HG03025 (cell line): ENCODE measurements around the gene GSTO2.

Experiments
- ATAC-seq: cut with Tn5 transposase; IDR thresholded peaks from one replicate; pipeline ENCODE4 v1.9.1; 2021; ENCODE audit warnings: mild to moderate bottlenecking, moderate library complexity; ENCODE audit not compliant: unreplicated experiment, low FRiP score

Gene GSTO2

DNA sequence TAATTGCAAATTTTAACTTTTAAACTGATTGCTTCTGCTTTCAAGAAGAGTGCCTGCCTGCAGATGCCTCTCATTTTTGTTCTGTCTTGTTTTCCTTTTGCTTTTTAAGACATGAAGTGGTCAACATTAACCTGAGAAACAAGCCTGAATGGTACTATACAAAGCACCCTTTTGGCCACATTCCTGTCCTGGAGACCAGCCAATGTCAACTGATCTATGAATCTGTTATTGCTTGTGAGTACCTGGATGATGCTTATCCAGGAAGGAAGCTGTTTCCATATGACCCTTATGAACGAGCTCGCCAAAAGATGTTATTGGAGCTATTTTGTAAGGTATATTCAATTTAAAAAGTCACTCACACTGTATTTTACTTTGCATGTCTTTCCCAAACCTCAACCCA lies 8.8 kb downstream of the GSTO2 start:
- no peak for ATAC-seq

DNA sequence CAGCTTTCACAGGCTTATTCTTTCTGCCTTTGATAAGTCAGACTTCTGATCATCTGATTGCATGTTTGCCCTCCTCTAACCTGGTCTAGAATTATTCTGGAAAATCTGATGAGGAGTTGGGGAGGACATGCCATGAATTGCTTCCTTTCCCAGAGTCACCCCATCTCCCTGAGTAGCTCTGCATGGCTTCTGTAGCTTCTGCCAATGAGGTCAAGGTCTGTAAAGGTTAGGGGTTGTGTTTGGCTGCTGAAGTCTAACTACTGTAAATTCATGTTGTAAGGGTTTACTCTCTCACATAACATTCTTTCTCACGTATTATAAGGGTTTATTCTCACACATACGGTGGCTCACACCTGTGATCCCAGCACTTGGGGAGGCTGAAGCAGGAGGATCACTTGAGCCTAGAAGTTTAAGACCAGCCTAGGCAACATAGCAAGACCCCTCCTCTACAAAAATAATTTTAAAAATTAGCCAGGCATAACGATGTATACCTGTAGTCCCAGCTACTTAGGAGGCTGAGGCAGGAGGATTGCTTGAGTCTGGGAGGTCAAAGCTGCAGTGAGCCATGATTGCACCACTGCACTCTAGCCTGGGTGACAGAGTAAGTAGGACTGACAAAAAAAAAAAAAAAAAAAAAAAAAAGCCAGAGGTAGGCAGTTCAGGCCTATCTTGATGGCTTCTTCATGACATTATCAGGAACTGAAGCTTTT lies 10.7 kb downstream of the GSTO2 start:
- no peak for ATAC-seq

DNA sequence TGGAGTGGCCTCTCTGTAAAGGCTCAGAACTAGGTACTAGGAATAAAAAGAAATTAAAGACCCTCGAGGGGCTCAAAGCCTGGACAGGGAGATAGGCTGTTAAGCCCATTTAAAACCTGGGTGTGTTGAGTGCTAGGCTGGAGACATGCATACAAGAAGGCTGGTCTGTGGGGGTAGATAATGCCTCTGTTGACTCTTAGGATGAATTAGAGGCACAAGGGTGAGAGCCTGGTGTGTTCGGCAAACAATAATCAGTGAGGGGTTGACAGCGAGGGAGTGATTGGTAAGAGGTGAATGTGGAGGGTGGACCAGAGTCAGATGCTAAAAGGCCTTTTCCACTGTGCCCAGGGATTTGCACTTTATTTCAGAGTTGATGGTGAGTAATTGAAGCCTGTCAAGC lies 12.7 kb downstream of the GSTO2 start:
- no peak for ATAC-seq

DNA sequence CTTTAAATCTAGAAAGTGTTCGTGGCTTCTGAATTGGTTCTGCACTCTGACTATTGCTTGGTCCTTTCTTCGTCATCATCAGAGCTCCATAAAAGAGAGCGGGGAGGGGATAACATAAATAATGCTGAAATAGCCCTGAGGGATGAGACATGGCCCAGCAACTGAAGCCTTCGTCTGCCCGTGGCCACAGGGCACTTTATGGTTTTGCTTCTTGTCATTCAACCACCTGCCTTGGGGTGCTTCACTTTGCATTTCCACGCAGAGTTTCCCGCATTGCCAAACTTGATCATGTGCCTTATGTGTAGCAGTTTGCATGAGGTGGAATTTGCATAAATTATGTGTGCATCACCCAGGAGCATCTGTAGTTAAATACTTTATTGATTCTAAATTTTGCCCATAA lies 15.9 kb downstream of the GSTO2 start:
- no peak for ATAC-seq

DNA sequence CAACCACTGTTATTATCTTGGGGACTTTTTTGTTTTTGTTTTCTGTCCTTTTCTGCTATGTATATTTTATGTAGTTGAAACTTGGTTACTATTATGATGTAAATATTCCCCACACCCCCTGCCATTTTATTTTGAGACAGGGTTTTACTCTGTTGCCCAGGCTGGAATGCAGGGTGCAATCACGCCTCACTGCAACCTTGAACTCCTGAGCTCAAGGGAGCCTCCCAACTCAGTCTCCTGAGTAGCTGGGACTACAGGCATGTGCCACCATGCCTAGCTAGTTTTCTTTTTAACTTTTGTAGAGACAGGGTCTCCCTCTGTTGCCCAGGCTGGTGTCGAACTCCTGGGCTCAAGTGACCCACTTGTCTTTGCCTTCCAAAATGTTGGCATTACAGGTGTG lies 18.0 kb downstream of the GSTO2 start:
- ATAC-seq = no peak

DNA sequence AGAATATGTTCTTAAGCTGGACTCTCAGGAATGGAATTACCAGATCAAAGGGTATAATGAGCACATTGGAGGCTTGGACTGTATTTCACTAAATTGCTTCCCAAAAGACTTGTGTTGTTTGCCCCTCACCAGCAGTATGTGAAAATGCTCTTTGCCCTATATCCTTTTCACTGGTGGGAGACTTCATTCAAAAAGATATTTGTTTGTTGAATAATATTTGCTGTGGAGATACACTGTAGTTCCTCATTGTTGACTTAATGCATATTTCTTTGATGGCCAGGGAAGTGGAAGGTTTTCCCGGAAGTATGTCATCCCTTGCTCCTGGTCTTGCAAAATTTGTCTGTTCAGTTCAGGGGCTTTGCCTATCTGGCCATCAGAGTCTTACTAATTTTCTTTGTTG lies 19.4 kb downstream of the GSTO2 start:
- no peak for ATAC-seq

DNA sequence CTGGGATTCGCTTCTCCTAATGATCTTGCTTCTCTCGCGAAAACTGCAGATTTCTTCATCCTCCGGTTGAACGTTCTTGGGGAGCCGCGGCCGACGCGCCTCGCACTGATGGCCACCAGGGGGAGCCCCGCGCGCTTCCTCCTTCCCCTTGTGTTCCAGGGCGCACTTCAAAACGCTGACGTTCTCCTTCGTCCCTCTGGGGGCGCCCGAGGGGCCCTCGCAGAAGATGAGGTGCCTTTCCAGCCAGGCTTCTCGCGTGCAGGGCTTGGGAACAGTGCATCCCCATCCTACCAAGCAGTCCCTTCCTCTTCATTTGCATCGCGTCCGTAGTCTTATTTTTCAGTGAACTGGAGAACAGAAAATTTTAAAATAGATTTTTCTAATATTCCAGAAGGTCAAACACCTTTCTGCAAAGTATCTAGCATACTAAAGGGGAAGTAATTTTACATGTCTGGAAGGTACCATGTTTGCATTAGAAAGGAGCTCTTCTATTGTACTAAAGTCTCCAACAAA lies 22.5 kb downstream of the GSTO2 start:
- peak; percentile 97 for ATAC-seq

DNA sequence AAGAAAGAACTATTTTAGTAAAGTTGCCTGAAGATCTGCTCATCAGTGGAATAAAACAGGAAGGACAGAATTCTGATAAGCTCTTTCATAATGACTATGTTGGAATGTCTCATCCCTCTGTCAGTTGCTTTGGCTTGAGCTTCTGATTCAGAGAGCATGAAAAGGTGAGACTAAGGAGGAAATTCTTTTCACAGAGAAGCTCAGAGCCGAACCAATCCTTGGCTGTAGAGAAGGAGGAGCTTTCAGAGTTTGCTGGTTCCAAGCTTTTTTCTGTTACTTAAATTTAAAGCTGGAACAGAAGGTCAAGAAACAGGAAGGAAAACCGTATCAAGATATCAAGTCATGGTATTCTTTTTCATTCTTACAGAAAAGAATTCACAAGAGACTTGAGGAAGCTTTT lies 24.0 kb downstream of the GSTO2 start:
- no peak for ATAC-seq

DNA sequence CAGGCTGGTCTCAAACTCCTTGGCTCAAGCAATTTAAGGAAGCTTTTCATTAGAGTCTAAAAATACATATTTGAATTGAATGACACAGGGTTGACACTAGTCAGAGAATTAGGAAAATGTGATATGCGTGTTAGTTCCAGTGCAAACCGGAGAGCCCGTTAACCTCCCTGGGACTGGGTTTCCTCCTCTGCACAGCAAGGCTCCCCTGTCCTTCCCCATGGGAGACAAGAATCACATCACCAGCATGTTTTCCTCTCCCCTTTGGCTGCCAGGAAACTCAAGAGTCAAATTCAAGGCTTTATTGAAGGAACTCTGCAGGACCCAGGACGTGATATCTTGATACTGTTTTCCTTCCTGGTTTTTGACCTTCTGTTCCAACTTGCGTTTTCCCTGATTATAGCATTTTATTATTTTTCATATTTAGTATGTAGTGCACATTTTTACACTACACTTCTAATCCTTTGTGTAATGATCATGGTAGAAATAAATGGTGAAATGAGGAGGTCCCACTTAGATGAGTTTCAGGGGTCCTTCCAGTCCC lies 24.9 kb downstream of the GSTO2 start:
- ATAC-seq = no peak

DNA sequence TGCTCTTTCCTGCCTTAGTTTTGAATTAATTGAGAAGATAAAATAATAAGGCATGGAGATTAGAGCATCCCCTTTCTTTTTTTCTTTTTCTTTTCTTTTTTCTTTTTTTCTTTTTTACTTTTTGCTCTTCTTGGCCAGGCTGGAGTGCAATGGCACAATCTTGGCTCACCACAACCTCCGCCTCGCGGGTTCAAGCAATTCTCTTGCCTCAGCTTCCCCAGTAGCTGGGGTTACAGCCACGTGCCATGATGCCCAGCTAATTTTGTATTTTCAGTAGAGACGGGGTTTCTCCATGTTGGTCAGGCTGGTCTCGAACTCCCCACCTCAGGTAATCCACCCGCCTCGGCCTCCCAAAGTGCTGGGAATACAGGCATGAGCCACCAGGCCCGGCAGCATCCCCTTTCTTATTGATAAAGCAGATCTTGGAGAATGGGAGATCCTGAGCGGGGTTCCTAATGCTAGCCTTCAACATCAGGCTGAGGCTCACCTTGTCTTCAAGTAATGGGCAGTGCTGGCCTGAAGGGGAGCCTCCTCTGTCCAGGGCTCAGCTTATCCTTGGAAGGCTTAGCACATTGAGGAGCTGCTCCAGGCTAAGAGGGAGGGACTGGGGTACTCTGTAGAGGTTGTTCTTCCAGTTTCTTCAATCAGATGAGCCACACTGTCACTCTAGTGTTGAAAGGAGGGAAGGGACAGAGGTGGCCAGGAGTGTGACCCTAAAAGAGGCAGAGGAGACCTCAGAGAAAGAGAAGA lies 27.9 kb downstream of the GSTO2 start:
- no peak for ATAC-seq

DNA sequence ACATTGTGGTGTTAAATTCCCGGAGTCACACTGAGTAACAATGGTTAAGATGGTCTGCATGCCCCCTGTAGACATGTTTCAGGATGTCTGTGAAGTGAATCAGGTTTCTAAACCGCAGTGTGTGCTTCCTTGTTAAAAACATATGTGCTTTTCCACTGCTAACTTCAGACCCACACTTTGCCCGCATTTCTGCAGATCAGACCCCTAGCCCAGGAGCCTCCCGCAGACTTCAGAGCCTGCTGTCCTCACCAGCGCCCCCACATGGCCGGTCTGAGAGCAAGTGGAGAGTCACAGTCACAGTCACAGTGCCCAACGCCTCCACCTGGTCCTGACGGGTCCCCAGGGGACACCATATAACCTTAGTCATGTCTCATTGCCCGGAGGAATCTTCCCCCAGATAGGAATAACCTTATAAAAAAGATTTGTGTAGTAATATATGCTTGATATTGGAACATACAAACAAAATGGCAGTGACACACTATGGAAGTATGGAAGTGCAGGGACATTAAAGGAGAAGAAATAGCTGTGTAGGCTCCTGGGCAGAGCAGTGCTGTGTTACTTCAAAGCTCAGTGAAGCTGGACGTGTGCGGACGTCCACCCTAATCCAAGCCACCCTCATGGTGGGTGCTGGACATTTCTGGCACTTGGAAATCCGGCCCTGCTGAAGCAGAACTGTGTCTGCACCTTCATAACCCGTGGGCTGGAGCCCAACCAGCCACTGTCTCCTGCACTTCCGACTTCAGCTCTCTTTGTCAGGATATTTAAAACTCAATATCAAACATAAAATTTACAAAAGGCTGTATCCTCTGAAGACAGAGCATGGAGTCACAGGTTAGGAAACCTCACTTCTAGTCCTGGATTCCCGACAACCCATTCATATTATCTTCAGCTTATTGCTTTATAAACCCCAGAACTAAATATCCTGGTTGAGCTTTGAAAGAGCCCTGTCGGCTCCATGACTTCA lies 29.0 kb downstream of the GSTO2 start:
- no peak for ATAC-seq

DNA sequence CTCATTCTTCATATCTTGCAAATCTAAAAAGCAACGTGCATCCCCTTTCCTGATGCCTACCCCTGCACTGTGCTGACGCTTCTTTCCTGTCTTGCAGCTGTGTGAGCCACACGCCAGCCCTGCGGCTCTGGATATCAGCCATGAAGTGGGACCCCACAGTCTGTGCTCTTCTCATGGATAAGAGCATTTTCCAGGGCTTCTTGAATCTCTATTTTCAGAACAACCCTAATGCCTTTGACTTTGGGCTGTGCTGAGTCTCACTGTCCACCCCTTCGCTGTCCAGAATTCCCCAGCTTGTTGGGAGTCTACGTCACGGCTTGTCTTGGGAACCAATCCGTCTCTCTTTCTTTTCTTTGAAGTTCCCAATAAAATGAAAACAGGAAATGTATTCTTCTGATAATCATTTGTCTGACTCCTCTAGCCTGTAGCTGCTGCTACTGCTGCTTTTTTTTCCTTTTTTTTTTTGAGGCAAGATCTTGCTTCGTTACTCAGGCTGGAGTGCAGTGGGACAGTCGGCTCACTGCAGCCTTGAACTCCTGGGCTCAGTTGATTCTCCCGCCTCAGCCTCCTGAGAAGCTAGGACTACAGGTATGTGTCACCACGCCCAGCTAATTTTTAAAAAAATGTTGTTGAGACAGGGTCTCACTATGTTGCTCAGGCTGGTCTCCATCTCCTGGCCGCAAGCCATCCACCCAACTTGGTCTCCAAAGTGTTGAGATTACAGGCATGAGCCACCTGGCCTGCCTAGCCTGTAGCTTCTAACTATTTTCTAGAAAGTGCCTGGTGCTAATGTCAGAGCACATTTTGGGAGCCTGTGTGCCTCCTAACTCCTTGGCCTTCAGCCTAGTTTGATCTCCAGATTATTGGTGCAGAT lies 30.3 kb downstream of the GSTO2 start:
- ATAC-seq = no peak

DNA sequence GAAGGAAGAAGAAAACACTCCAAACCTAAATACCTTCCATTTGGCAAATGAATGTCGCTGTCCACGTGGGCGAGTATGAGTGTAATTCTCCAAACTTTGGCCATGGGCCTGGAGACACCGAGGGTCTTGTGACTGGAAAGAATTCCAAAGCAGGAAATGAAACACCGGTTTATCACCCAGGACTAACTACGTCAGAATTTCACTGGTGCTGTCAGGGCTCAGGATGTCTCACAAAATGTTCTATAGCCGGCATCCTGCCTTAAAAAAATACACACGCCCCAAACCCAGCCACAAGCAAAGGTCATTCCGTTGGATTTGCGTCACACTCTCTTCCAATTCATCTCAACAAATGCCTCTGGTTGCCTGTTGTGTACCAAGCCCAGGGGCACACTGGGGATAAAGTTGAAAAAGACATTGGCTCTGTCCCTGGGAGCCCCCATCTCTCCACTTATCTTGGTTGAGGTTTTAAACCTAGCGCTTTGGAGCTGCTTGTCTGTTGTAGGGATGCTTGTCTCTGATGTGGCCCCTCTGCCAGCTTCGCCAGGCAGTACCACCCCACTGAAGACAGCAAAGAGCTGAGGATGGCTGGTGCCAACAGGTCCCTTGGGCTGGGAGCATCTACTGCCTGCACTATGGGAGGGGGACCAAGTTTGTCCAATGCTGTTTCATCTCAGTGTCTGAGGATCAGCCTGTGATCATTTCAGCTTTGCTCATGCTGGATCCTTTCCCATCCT lies 31.2 kb downstream of the GSTO2 start:
- no peak for ATAC-seq

DNA sequence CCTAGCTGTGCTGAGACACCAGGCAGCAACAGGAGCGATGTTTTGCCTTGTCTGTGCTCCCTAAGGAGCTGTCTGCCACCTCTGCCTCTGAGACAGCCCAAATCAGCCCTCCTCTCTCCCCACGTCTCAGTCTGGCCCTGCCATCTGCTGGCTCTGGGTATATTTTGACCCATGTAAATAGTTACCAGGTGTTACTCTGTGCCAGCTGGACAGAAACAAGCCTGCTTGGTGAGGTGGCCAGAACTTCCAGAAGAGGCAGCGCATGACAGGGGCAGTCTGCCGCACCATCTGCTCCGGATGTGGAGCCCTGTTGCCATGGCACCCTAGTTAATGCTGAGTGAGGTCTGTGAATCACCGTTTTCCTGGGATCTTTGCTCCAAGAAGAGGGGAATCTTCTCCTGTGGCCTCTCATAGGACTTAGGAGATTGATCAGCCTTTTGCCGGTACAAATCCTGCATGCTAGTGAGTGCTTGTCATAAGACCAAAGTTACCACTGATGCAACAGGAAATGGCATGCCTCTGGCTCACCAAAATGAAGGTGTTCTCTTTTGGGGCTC lies 31.8 kb downstream of the GSTO2 start:
- no peak for ATAC-seq

DNA sequence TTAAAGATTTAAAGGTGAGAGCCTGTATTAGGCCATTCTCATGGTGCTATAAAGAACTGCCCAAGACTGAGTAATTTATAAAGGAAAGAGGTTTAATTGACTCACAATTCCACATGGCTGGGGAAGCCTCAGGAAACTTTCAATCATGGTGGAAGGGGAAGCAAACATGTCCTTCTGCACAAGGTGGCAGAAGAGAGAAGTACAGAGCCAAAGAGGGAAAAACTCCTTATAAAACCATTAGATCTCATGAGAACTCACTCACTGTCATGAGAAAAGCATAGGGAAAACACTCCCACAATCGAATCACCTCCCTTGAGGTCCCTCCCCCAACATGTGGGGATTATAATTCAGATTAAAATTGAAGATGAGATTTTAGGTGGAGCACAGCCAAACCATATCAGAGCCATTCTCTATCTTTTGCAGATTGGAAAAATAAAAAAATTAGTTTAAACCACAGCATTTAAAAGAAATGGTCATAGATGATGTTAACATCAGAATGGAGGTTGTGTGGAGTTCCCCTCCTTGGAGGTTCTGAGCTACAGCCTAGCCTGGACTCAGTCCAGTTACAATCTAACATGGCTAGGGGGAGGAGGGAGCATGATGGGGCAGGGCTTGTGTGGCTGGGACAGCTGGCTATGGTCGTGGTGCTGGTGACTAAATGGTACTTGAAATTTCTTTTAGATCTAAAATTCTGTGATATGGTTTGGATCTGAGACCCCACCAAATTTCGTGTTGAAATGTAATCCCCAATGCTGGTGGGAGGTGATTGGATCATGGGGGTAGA lies 33.1 kb downstream of the GSTO2 start:
- no peak for ATAC-seq

DNA sequence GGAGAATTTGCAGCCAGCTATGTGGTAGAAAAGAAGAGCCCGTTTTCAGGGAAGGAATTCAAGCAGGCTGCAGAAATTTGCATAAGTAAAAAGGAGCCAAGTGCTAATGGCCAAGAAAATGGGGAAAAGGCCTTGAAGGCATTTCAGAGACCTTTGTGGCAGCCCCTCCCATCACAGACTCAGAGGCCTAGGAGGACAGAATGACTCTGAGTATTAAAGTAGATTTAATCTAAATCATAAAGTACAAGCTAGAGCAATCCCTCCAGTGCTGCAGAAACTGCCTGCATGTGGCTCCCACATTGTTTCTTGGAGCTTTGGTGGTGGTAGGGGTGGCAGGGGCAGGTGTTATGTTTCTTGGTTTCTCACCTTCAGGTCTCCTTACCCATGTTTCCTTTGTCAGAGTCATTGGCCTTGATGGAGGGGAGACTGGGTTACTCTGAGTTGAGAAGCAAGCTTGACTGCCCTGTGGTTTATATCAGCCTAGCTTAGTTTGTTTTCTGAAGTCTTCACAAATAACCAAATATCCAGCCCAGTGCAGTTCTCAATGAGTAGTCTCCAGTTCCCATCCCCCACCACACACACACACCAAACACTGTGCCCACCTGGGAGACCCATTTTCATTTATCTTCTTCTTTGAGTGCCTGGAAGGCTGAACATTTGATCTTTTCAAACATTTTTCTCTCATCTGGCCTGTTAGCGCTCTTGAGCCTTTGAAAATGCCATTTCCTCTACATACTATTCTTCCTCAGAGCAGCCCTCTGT lies 34.8 kb downstream of the GSTO2 start:
- ATAC-seq = no peak

DNA sequence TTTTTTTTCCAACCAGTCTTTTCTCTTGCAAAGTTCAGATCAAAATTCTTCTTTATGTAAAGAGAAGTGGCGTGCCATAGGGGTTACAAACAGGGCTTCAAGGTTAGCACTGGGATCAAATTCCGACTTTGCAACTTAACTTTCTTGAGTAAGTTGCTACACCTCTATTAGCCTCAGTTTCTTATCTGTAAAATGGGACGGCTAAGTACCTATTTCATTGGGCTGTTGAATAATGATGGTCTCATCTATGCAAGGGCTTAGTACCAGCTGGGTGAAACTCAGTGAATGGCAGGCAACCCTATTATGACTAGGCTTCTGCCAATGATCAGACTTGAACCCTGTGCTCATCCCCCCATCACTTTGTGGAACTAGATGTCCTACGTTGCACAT lies 35.4 kb downstream of the GSTO2 start:
- no peak for ATAC-seq
